ENCODE data around the gene EPB41L4A.
"Not testable (repeated sequence)": the region's sequence is repeated elsewhere in the genome, so short reads cannot be mapped to it uniquely, and the experiment has no call there.

EPB41L4A gene

GRCh38 chr5:112397690-112398089, 21.4 kb downstream of the EPB41L4A start:
- DNase-seq = no peak

- DNase-seq = no peak
These were observed 22.6 kb downstream of the EPB41L4A start for GRCh38 chr5:112396430-112396829.

GRCh38 chr5:112395299-112395698, 23.8 kb downstream of the EPB41L4A start:
- DNase-seq = not testable (repeated sequence)

- no peak for DNase-seq
These were observed 28.8 kb downstream of the EPB41L4A start for GRCh38 chr5:112390327-112390726.

- DNase-seq = peak; percentile 12
These were observed 30.3 kb downstream of the EPB41L4A start for GRCh38 chr5:112388739-112389138.

- DNase-seq = no peak
These were observed 31.0 kb downstream of the EPB41L4A start for GRCh38 chr5:112388074-112388473.

- no peak for DNase-seq
These were observed 32.3 kb downstream of the EPB41L4A start for GRCh38 chr5:112386766-112387165.

- DNase-seq = no peak
These were observed 33.1 kb downstream of the EPB41L4A start for GRCh38 chr5:112385969-112386368.

- DNase-seq = no peak
These were observed 33.5 kb downstream of the EPB41L4A start for GRCh38 chr5:112385566-112385965.

GRCh38 chr5:112384523-112384922, 34.6 kb downstream of the EPB41L4A start:
- no peak for DNase-seq

GRCh38 chr5:112382886-112383285, 36.2 kb downstream of the EPB41L4A start:
- no peak for DNase-seq

GRCh38 chr5:112381521-112381920, 37.6 kb downstream of the EPB41L4A start:
- DNase-seq = no peak

- DNase-seq = no peak
These were observed 39.3 kb downstream of the EPB41L4A start for GRCh38 chr5:112379542-112380325.

GRCh38 chr5:112374818-112375217, 44.3 kb downstream of the EPB41L4A start:
- no peak for DNase-seq

- DNase-seq = no peak
These were observed 44.7 kb downstream of the EPB41L4A start for GRCh38 chr5:112374356-112374755.

GRCh38 chr5:112373885-112374284, 45.2 kb downstream of the EPB41L4A start:
- no peak for DNase-seq

GRCh38 chr5:112372543-112372942, 46.5 kb downstream of the EPB41L4A start:
- no peak for DNase-seq

GRCh38 chr5:112371067-112371466, 48.0 kb downstream of the EPB41L4A start:
- DNase-seq = no peak

GRCh38 chr5:112367400-112367799, 51.7 kb downstream of the EPB41L4A start:
- DNase-seq = no peak

- no peak for DNase-seq
These were observed 52.1 kb downstream of the EPB41L4A start for GRCh38 chr5:112366987-112367386.

- DNase-seq = not testable (repeated sequence)
These were observed 58.3 kb downstream of the EPB41L4A start for GRCh38 chr5:112360740-112361139.

GRCh38 chr5:112356178-112356956, 62.7 kb downstream of the EPB41L4A start:
- DNase-seq = no peak

GRCh38 chr5:112355058-112355685, 63.9 kb downstream of the EPB41L4A start:
- no peak for DNase-seq

- no peak for DNase-seq
These were observed 65.4 kb downstream of the EPB41L4A start for GRCh38 chr5:112353678-112354077.

Data from NCI-H1105 (cell line).